Measurements from ENCODE around the gene AMFR.

DNA sequence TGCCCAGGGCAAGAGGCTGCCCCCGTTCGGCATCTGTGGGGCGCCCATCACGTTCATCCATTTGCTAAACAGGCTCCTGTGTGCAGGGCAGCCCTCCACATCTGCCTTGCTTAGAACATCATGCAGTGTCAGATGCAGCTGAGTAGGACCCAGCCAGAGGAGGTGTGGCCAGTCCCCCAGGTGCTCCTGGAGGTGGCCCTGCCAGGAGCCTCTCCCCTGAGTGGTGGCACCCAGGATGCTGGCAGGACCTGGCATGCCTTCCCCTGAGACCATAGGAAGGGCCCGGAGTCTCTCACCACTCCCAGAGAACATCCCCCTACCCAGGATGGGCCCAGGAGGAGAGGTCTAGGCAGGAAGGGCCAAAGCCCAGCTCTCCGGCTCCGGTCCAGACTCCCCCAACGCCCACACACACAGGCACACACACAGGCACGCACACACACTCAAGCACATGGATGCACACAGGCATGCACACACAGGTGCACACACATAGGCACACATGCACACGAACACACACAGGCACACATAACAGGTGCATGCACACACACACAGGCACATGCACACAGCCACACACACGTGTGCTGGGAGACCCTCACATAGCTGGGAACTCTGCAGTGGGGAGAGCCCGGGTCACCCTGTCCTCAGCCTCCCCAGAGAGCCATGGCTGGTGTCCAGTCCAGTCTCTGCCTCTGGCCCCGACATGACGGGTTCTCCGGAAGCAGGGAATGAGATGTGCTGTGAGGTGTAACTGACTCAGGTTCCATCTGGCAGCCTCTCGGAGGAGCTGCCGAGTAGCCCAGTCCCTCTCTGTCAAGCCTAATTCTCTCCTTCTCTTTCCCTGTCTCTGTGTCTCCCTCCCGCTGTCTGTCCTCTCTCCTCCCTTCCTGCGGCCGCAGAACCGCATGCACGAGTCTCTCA lies 74.6 kb downstream of the AMFR start:
- TF ChIP-seq, protein P1, sequence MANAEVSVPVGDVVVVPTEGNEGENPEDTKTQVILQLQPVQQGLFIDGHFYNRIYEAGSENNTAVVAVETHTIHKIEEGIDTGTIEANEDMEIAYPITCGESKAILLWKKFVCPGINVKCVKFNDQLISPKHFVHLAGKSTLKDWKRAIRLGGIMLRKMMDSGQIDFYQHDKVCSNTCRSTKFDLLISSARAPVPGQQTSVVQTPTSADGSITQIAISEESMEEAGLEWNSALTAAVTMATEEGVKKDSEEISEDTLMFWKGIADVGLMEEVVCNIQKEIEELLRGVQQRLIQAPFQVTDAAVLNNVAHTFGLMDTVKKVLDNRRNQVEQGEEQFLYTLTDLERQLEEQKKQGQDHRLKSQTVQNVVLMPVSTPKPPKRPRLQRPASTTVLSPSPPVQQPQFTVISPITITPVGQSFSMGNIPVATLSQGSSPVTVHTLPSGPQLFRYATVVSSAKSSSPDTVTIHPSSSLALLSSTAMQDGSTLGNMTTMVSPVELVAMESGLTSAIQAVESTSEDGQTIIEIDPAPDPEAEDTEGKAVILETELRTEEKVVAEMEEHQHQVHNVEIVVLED (CRISPR knock-in tag; IDR thresholded peaks at IDR 0.05; ENCODE audit: borderline replicate concordance), result no peak
- no peak for TF ChIP-seq KMT2A (CRISPR knock-in tag; IDR thresholded peaks at IDR 0.05)
- no peak for TF ChIP-seq FOSL1 (CRISPR knock-in tag; IDR thresholded peaks at IDR 0.05; ENCODE audit: borderline replicate concordance)
- no peak for TF ChIP-seq NR3C1 (CRISPR knock-in tag; IDR thresholded peaks at IDR 0.05)
- TF ChIP-seq, protein P2, sequence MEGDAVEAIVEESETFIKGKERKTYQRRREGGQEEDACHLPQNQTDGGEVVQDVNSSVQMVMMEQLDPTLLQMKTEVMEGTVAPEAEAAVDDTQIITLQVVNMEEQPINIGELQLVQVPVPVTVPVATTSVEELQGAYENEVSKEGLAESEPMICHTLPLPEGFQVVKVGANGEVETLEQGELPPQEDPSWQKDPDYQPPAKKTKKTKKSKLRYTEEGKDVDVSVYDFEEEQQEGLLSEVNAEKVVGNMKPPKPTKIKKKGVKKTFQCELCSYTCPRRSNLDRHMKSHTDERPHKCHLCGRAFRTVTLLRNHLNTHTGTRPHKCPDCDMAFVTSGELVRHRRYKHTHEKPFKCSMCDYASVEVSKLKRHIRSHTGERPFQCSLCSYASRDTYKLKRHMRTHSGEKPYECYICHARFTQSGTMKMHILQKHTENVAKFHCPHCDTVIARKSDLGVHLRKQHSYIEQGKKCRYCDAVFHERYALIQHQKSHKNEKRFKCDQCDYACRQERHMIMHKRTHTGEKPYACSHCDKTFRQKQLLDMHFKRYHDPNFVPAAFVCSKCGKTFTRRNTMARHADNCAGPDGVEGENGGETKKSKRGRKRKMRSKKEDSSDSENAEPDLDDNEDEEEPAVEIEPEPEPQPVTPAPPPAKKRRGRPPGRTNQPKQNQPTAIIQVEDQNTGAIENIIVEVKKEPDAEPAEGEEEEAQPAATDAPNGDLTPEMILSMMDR (CRISPR knock-in tag; IDR thresholded peaks at IDR 0.05), result no peak
- no peak for TF ChIP-seq RAD21 (CRISPR knock-in tag; IDR thresholded peaks at IDR 0.05)
- TF ChIP-seq ZNF253 (CRISPR knock-in tag; IDR thresholded peaks at IDR 0.05; ENCODE audit: borderline replicate concordance), result no peak
- TF ChIP-seq ZNF335 (CRISPR knock-in tag; IDR thresholded peaks at IDR 0.05), result no peak
- no peak for TF ChIP-seq GTF2F1 (IDR thresholded peaks at IDR 0.05; ENCODE audit: low read length)
- TF ChIP-seq, protein P3, sequence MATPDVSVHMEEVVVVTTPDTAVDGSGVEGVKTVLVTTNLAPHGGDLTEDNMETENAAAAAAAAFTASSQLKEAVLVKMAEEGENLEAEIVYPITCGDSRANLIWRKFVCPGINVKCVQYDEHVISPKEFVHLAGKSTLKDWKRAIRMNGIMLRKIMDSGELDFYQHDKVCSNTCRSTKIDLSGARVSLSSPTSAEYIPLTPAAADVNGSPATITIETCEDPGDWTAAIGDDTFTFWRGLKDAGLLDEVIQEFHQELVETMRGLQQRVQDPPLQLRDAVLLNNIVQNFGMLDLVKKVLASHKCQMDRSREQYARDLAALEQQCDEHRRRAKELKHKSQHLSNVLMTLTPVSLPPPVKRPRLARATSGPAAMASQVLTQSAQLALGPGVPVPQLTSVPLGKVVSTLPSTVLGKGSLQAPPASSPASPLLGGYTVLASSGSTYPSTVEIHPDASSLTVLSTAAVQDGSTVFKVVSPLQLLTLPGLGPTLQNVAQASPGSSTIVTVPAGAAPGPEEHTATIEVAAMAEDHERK (CRISPR knock-in tag; IDR thresholded peaks at IDR 0.05; ENCODE audit: low read depth), result no peak
- no peak for TF ChIP-seq EZH2 (conservative IDR thresholded peaks at IDR 0.05; ENCODE audit: low read depth, low read length)
- no peak for TF ChIP-seq NFIC (IDR thresholded peaks at IDR 0.05; ENCODE audit: low read length)
- no peak for TF ChIP-seq REST (IDR thresholded peaks at IDR 0.05; ENCODE audit: borderline replicate concordance in 1 of 2, low read depth in 1 of 2, low read length in 2 of 2)
